OCI-LY7 (cell line): Measurements from ENCODE around the gene TTLL9.

ENCODE experiments used
- CTCF ChIP-seq: fragments of 200-600 bp; sonication (generic); conservative IDR thresholded peaks from 2 replicates; pipeline ENCODE4 v1.5.1; 2014; ENCODE audit warnings: mild to moderate bottlenecking, antibody characterized with exemption, low read length, moderate library complexity, mixed read lengths
- EZH2phosphoT487 ChIP-seq: fragments of 200-600 bp; sonication (generic); IDR thresholded peaks from 2 replicates; pipeline ENCODE4 v1.6.1; 2018; ENCODE audit warnings: low read depth, borderline replicate concordance, mild to moderate bottlenecking, mixed run types, antibody characterized with exemption, low read length, moderate library complexity, mixed read lengths

DNA sequence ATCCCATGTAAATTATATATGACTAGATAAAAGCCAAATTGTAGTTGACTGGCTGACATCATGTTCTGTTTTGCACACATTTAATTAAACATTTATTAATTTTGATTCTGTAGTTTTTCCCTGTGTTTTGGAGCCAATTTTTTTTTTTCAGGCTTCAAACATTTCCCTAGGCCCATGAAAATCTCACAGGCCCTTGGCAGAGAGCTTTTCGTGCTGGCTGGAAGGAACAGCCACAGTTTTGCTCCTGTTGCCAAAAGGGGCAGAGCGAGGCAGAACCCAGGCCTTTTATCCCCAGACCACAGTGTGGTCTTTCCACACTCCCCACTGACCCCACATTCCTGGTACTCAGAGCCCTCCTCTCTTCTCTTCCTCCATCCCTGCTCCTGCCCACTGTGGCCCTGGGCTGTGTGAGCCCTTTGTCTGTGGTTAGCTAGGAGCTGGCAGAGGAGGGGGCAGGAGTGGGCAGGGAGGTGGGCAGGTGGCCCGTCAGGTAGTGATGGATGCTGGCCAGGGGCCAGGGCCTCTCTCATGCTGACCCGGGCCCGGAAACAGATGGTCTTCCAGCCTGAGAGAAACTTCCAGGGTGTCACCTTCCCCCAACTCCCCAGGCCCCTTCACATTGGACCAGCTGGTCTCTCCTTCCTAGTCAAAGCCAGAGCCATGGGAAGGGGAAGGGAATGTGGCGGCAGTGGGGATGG is 120.4 kb downstream of the TTLL9 start:
- no peak for TF ChIP-seq CTCF
- TF ChIP-seq EZH2phosphoT487 = no peak
